Endometrium (tissue), 2 donors: ENCODE measurements around the gene PAFAH1B1.
"Not testable (repeated sequence)": the region's sequence is repeated elsewhere in the genome, so short reads cannot be mapped to it uniquely, and the experiment has no call there.

Source experiments
- FAIRE-seq: peaks from 2 replicates; lab custom pipeline; 2012; peaks lifted over from hg19 to GRCh38; lab: Jason Lieb, UNC
- donor health status: control.
- donor health status: control.

PAFAH1B1 gene

DNA sequence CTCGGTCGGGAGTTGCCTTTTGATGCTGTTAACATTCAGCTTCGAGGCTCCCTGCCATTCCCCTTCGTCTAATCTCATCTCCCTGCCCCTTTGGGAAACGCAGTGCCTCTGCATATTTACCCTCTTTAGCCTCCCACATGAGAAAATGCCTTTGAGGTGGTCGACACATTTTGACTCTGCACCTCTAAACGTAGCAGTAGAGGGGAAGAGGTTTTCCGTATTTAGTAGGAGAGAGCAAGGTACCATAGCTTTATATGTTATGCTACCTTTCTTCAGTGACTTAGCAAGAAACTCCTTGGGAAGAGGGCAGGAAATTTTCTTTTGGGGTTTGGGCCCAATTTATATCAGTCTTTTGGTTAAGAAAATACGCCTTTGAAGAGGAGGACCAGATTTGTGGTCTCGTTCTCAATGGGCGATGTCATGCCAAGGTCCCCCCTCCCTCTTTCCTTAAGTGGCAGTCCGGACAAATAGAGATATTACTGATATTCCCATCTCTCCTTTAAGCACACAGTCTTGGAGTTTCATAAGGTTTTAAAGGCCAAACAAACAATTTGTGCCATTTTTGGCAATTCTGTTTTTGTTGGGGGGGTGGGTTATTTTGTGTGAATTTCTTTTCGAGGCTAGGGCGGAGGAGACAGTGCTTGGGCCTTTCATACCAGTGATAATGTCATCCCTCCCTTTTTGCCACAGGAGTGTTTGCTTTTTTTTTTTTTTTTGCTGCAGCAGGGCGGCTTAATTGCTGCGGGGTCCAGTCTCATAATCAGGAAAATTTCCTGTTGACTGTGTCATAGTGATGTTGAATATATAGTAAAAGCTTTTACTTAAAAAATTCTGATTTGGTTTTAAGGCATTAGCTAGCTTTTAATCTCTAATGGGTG is 1.5 kb downstream of the PAFAH1B1 start:
- no peak for FAIRE-seq

- no peak for FAIRE-seq
Measured at GRCh38 chr17:2595716-2596115, 2.3 kb downstream of the PAFAH1B1 start.

GRCh38 chr17:2598166-2598565 is 4.7 kb downstream of the PAFAH1B1 start:
- peak; percentile 23 for FAIRE-seq

DNA sequence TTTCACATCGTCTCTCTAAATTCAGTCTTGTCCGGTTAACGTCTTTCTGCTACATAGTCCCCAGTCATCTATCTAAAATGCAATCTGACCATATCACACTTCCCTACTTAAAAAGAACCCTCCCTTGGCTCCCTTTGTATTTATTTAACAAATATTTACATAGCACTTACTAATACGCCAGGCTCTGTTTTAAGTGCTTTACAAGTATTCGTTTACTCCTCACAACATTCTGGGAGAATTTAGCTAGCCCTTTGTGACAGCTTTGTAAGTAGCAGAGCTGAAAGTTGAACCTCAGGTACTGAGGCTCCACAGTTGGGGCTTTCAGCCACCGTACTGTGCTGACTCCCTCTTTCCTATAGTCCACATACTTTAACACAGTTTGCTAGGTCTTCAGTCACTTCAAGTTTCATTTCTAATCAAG is 9.2 kb downstream of the PAFAH1B1 start:
- FAIRE-seq, result no peak

DNA sequence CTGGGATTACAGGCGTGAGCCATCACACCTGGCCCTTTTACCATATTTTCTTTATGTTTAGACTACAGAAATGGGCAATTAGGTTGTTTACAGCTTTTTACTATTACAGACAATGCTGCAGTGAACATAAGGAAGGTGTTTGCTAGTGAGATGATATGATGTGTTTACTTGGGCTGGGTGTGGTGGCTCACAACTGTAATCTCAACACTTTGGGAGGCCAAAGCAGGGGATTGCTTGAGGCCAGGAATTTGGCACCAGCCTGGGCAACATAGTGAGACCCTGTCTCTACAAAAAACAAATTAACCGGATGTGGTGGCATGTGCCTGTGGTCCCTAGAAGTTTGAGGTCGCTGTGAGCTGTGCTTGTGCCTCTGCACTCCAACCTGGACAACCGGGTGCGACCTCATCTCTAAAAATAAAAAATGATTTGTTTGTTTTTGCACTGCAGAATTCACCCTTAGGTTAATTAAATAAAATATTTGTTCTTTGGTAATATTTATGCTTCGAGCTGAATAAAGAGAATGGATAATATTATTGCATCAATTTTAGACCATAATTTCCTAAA is 15.0 kb downstream of the PAFAH1B1 start:
- FAIRE-seq, result no peak

DNA sequence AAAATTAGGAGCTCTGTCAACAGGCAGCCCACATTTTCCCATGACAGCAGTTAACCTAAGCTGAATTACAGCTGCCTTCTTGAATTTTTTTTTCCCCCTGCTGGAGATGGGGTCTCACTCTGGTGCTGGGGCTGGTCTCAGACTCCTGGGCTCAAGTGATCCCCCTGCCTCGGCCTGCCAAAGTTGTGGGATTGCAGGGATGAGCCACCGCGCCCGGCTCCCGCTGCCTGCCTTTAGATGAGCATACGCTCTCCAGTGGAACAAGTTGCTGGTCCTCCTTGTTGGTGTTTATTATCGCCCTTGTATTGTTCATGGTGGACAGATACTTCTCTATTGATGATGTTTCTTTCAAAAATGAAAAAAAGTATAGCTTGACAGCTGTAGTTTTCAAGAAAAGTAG is 15.6 kb downstream of the PAFAH1B1 start:
- FAIRE-seq, result no peak

DNA sequence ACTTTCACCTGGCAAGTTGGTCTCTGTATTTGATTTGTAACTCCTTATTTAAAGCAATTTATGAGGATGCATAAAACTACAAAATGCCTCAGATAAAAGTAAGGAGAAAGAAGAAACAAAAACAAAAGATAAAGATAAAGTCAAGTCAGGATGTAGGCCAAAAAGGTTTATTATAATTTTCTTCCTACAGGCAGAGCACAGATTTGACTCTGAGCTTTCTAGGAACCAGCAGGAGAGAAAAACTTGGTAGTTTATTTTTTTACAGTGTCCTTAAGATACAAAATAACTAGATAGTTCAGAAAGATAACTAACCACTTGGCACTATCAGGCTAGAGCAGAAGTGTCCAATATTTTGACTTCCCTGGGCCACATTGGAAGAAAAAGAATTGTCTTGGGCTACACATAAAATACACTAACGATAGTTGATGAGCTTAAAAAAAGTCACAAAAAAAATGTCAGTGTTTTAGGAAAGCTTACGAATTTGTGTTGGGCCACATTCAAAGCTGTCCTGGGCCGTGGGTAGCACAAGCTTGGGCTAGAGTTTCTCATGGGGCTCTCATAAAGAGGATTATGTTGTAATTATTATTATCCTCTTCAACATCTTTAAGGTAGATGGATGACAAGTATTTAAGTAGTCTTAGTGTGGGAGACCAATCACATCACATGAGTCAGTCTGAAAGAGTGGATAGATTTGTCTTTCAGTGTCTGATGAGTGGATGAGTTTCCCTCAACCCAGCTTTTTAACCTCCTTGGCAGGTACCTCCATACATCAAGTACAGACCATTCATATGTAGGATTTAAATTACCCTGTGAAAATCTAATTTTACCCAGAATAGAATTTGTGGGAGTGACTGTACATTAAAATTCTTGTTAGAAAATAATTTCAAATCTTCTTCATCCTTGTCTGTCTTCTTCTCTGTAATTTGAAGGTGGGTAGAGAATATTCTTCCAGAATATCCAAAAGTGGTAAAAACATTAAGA is 17.0 kb downstream of the PAFAH1B1 start:
- FAIRE-seq, result peak; percentile 31

DNA sequence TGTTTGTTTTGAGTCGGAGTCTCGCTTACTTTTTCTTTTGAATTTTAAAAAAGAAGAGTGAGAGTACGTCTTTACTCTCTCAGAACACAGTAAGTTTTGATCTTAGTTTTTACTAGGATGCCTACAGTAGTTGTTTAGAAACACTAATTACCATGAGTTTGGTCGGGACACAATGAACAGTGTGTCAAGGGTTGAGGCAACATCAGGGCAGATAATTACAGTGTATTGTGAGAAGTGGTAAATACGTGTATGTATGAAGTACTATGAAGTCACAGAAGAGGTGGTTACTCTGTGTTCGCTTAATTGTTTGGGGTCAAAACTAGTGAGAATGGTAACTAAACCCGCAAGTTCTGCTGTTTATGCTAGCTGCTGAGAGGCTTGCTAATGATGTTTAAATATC is 18.2 kb downstream of the PAFAH1B1 start:
- FAIRE-seq, result no peak

DNA sequence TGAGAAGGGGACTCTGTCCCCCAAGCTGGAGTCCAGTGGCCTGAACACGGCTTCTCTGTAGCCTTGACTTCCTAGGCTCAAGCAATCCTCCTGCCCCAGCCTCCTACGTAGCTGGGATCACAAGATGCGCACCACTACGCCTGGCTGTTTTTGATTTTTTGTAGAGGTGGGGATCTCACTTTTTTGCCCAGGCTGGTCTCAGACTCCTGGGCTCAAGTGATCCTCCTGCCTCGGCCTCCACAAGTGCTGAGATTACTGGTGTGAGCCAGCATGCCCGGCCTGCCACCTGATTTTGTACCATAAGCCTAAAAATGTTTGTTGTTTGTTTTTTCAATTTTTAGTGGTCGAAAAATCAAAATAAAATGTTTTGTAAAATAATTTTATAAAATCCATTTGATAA is 19.2 kb downstream of the PAFAH1B1 start:
- FAIRE-seq, result peak; percentile 70

DNA sequence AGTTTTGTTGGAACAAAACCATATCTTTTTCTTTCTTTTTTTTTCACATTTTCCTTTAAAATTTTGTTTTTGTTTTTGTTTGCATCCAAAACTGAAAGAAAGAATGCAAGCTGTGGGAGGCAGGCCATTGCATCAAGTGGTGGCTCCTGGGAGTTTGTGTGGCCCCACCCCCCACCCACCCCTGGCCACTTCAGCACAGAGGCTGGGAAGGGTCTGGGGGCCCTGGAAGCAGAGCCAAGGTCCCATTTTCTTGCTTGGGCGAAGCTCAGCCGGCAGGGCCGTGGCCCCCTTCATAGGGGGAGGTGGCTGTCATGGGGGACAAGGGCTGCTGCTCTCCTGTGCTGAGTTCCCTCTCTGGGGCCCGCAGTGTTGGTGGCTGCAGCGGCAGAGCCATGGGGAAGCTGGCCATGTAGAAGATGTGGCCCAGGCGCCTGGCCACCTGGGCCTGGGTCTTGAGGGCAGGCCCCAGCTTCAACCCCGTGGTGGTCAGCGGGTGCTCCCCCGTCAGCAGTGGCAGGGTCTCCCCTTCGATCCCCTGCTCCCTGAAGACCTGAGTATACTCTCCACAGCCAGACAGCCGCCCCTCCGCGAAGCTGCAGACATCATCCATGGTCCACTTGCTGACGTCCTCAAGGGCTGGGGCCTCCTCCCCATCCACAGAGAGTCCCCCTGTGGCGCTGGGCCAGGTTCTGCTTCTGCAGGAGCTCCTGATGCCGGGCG is 19.8 kb downstream of the PAFAH1B1 start:
- FAIRE-seq, result no peak

DNA sequence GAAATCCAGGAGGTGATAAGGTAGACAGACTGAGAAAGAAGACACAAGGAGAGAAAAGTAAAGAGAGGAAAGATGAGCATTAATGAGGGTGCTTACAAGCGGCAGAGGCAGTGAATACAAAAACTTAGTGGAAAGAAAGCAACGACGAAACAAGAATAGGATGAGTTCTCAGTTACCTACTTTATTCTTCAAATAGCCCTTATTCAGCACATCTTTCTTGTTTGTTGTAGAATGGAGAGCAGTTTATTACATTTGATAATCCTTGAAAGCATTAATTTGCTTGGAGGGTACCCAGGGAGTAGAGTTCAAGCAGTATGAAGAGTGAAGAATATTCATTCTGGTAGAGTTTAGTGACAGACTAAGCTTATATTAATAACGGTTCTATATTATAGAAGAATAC is 22.4 kb downstream of the PAFAH1B1 start:
- no peak for FAIRE-seq

DNA sequence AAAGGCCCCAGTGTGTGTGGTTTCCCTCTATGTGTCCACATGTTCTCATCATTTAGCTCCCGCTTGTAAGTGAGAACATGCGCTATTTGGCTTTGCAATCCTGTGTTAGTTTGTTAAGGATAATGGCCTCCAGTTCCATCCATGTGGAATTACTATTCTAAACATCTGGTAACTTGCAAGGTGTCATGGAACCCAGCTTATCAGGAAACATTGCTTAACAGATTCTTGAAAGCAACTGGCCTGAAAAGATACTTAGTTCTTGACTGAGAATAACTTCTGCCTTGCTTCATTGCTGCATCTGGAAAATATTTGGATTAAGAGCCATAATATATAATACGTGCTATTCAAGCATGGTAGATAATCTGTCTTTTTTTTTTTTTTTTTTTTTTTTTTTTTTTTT is 27.8 kb downstream of the PAFAH1B1 start:
- FAIRE-seq, result no peak

- FAIRE-seq, result not testable (repeated sequence)
Measured at GRCh38 chr17:2621951-2622405, 28.5 kb downstream of the PAFAH1B1 start.

DNA sequence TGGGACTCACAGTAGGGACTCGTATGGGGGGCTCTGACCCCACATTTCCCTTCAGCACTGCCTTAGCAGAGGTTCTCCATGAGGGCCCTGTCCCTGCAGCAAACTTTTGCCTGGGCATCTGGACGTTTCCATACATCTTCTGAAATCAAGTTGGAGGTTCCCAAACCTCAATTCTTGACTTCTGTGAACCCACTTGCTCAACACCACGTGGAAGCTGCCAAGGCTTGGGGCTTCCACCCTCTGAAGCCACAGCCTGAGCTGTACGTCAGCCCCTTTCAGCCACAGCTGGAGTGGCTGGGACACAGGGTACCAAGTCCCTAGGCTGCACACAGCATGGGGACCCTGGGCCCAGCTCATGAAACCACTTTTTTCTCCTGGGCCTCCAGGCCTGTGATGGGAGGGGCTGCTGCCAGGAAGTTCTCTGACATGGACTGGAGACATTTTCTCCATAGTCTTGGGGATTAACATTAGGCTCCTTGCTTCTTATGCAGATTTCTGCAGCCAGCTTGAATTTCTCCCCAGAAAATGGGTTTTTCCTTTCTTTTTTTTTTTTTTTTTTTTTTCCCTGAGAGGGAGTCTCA is 29.4 kb downstream of the PAFAH1B1 start:
- FAIRE-seq, result not testable (repeated sequence)

DNA sequence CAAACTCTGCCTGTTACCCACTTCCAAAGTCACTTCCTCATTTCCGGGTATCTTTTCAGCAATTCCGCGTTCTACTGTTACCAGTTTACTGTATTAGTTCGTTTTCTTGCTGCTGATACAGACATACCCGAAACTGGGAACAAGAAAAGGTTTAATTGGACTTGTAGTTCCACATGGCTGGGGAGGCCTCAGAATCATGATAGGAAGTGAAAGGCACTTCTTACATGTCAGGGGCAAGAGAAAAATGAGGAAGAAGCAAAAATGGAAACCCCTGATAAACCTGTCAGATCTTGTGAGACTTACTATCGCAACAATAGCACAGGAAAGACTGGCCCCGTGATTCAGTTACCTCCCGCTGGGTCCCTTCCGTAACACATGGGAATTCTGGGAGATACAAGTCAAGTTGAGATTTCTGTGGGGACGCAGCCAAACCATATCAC is 30.9 kb downstream of the PAFAH1B1 start:
- no peak for FAIRE-seq

DNA sequence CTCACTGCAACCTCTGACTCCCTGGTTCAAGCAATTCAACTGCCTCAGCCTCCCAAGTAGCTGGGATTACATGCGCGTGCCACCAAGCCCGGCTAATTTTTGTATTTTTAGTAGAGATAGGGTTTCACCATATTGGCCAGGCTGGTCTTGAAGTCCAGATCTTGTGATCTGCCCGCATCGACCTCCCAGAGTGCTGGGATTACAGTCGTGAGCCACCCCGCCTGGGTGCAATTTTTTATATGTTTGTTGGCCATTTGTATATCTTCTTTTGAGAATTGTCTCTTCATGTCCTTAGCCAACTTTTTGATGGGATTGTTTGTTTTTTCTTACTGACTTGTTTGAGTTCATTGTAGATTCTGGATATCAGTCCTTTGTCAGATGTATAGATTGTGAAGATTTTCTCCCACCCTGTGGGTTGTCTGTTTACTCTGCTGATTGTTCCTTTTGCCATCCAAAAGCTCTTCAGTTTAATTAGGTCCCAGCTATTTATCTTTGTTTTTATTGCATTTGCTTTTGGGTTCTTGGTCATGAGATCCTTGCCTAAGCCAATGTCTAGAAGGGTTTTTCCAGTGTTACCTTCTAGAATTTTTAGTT is 33.3 kb downstream of the PAFAH1B1 start:
- not testable (repeated sequence) for FAIRE-seq

- not testable (repeated sequence) for FAIRE-seq
Measured at GRCh38 chr17:2628922-2629321, 35.5 kb downstream of the PAFAH1B1 start.

DNA sequence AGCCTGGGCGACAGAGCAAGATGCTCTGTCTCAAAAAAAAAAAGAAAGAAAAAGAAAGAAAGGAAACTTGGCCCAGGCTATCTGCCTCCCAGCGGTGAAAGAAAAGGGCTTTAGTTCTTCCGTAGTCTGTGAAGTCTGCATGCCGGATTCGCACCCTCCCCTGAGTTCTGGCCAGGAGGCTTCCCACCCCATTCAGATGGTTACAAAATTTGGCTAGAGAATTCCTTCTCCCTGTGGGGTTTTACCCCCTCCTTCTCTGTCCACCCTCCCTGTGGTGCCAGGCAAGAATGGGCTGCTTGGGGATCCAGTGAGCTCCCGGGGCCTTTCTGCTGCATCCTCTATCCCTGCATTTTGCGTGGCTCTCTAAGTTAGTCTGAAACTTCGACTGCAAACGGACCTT is 37.8 kb downstream of the PAFAH1B1 start:
- FAIRE-seq, result no peak

- FAIRE-seq, result no peak
Measured at GRCh38 chr17:2634361-2634960, 41.0 kb downstream of the PAFAH1B1 start.

DNA sequence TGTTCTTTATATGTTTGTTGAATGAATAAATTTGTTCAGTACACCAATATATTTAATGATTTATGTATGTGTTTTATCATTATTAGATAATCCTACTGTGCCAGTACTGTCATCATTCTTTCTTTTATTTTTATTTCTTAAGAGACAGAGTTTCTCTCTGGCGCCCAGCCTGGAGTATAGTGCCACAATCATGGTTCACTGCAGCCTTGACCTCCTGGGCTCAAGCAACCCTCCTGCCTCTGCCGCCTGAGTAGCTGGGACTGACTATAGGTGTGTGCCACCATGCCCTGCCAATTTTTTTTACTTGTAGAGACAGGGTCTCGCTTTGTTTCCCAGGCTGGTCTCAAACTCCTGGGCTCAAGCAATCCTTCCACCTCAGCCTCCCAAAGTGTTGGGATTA is 41.8 kb downstream of the PAFAH1B1 start:
- FAIRE-seq, result no peak
